HepG2 (cell line): Measurements from ENCODE around the gene HCAR1. TPM values are rescaled to one million over a fixed set of nuclear protein-coding genes. Genes with fewer than 3 reads are reported as not detected.

Source experiments
- ARNT2 ChIP-seq: sonication (generic); formaldehyde crosslinking; IDR thresholded peaks from 2 replicates; pipeline ENCODE4 v1.8.0; 2022; ENCODE audit warnings: mild to moderate bottlenecking, low read depth, missing genetic modification reagents, moderate library complexity
- ESRRA ChIP-seq: sonication (generic); formaldehyde crosslinking; IDR thresholded peaks from 2 replicates; pipeline ENCODE4 v1.5.1; 2020; ENCODE audit warnings: mild to moderate bottlenecking, low read depth, missing genetic modification reagents
- FOSL1 ChIP-seq: sonication (generic); formaldehyde crosslinking; IDR thresholded peaks from 2 replicates; pipeline ENCODE4 v1.9.0; 2021; ENCODE audit warnings: missing genetic modification reagents, borderline replicate concordance
- ISX ChIP-seq: sonication (generic); formaldehyde crosslinking; conservative IDR thresholded peaks from 2 replicates; pipeline ENCODE4 v1.5.0; 2020; ENCODE audit warnings: missing genetic modification reagents
- USF2 ChIP-seq, 2 experiments: sonication (generic) in 1 of 2; formaldehyde crosslinking in 1 of 2; IDR thresholded peaks; 2 replicates each; pipeline versions ENCODE4 v1.5.1 to v1.6.1; 2011 to 2020; ENCODE audit warnings: borderline replicate concordance in 1 of 2, low read depth in 1 of 2, low read length in 1 of 2, mild to moderate bottlenecking in 1 of 2, missing genetic modification reagents in 1 of 2, moderate library complexity in 1 of 2
- ZC3H13 ChIP-seq: sonication (generic); formaldehyde crosslinking; IDR thresholded peaks from 2 replicates; pipeline ENCODE4 v1.8.1; 2023; ENCODE audit warnings: mild to moderate bottlenecking, missing genetic modification reagents, moderate library complexity
- ZNF232 ChIP-seq: sonication (generic); formaldehyde crosslinking; IDR thresholded peaks from 2 replicates; pipeline ENCODE4 v1.4.0; 2020; ENCODE audit warnings: missing genetic modification reagents, borderline replicate concordance
- ZNF296 ChIP-seq: sonication (generic); formaldehyde crosslinking; conservative IDR thresholded peaks from 2 replicates; pipeline ENCODE4 v1.5.0; 2020; ENCODE audit warnings: mild to moderate bottlenecking, missing genetic modification reagents
- ZNF446 ChIP-seq: sonication (generic); formaldehyde crosslinking; IDR thresholded peaks from 2 replicates; pipeline ENCODE4 v1.5.0; 2020; ENCODE audit warnings: mild to moderate bottlenecking, missing genetic modification reagents
- ZNF609 ChIP-seq: sonication (generic); formaldehyde crosslinking; IDR thresholded peaks from 2 replicates; pipeline ENCODE4 v1.4.0; 2020; ENCODE audit warnings: mild to moderate bottlenecking, missing genetic modification reagents, borderline replicate concordance
- ZNF616 ChIP-seq: sonication (generic); formaldehyde crosslinking; IDR thresholded peaks from 2 replicates; pipeline ENCODE4 v1.5.0; 2020; ENCODE audit warnings: low read depth, mild to moderate bottlenecking, missing genetic modification reagents
- ZNF678 ChIP-seq: sonication (generic); formaldehyde crosslinking; IDR thresholded peaks from 2 replicates; pipeline ENCODE4 v1.4.0; 2020; ENCODE audit warnings: mild to moderate bottlenecking, missing genetic modification reagents
- polyA plus RNA-seq, 8 experiments: library from polyadenylated mRNA; depleted of rRNA in 3 of 8; stranded (reverse) in 7 of 8; unstranded in 1 of 8; fragments of >200 nt; fragmentation: Illumina TruSeq in 4 of 8; extraction: Trizol in 4 of 8; gene quantifications; 2 replicates each; pipeline versions ENCODE4 v1.2.1 to v1.2.3, GENCODE V29; 2011 to 2016; ENCODE audit warnings: low read depth in 4 of 8, missing spikeins in 1 of 8, mixed read lengths in 1 of 8; ENCODE audit not compliant: insufficient read depth in 1 of 8
- total RNA-seq, 5 experiments: library from RNA; depleted of rRNA; stranded (reverse); fragments of >200 nt; fragmentation: Illumina TruSeq; extraction: Trizol; gene quantifications; 2 replicates each; pipeline ENCODE4 v1.2.3, GENCODE V29; 2016; ENCODE audit warnings: low read depth in 1 of 5
- TF ChIP-seq, protein P1 (sequence below): IDR thresholded peaks from 2 replicates; pipeline ENCODE4 v1.6.1; 2016; ENCODE audit warnings: low read depth

Gene HCAR1
- total and polyA plus RNA-seq, 2 of the 13 experiments (the other 11 are each of a cell fraction or from before 2014, with no cell fraction given) = 0.53 to 4.4 TPM

GRCh38 chr12:122749569-122750332 is 19.1 kb upstream of the HCAR1 start (continued):
- TF ChIP-seq ZNF296 (CRISPR knock-in tag) (no peak), USF2 (IDR thresholded peaks at IDR 0.05; ENCODE audit: low read depth, low read length) (peak; percentile 81), USF2 (CRISPR knock-in tag; IDR thresholded peaks at IDR 0.05; ENCODE audit: borderline replicate concordance) (peak; percentile 84; the same call in 1 of the 2 replicates), ISX (no peak), ZC3H13 (CRISPR knock-in tag) (no peak), ZNF446 (CRISPR knock-in tag) (no peak), ZNF232 (CRISPR knock-in tag) (no peak), ESRRA (CRISPR knock-in tag) (no peak), ZNF609 (CRISPR knock-in tag) (no peak), ARNT2 (CRISPR knock-in tag) (no peak), FOSL1 (CRISPR knock-in tag) (no peak), ZNF678 (no peak), ZNF616 (CRISPR knock-in tag) (no peak)
- TF ChIP-seq, protein P1, sequence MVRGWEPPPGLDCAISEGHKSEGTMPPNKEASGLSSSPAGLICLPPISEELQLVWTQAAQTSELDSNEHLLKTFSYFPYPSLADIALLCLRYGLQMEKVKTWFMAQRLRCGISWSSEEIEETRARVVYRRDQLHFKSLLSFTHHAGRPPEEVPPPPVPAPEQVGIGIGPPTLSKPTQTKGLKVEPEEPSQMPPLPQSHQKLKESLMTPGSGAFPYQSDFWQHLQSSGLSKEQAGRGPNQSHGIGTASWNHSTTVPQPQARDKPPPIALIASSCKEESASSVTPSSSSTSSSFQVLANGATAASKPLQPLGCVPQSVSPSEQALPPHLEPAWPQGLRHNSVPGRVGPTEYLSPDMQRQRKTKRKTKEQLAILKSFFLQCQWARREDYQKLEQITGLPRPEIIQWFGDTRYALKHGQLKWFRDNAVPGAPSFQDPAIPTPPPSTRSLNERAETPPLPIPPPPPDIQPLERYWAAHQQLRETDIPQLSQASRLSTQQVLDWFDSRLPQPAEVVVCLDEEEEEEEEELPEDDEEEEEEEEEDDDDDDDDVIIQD (CRISPR knock-in tag) = peak; percentile 14; the same call in 1 of the 2 replicates
